Measurements from ENCODE around the gene SNAPC4. TPM values are rescaled to one million over a fixed set of nuclear protein-coding genes. Genes with fewer than 3 reads are reported as not detected.

The SNAPC4 gene, protein sequence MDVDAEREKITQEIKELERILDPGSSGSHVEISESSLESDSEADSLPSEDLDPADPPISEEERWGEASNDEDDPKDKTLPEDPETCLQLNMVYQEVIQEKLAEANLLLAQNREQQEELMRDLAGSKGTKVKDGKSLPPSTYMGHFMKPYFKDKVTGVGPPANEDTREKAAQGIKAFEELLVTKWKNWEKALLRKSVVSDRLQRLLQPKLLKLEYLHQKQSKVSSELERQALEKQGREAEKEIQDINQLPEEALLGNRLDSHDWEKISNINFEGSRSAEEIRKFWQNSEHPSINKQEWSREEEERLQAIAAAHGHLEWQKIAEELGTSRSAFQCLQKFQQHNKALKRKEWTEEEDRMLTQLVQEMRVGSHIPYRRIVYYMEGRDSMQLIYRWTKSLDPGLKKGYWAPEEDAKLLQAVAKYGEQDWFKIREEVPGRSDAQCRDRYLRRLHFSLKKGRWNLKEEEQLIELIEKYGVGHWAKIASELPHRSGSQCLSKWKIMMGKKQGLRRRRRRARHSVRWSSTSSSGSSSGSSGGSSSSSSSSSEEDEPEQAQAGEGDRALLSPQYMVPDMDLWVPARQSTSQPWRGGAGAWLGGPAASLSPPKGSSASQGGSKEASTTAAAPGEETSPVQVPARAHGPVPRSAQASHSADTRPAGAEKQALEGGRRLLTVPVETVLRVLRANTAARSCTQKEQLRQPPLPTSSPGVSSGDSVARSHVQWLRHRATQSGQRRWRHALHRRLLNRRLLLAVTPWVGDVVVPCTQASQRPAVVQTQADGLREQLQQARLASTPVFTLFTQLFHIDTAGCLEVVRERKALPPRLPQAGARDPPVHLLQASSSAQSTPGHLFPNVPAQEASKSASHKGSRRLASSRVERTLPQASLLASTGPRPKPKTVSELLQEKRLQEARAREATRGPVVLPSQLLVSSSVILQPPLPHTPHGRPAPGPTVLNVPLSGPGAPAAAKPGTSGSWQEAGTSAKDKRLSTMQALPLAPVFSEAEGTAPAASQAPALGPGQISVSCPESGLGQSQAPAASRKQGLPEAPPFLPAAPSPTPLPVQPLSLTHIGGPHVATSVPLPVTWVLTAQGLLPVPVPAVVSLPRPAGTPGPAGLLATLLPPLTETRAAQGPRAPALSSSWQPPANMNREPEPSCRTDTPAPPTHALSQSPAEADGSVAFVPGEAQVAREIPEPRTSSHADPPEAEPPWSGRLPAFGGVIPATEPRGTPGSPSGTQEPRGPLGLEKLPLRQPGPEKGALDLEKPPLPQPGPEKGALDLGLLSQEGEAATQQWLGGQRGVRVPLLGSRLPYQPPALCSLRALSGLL (N-terminal part only)
- total RNA-seq (2022; extraction: Qiagen RNA extraction) = 10.4 to 12.4 TPM (median 11.7 TPM) in 5 replicates

DNA sequence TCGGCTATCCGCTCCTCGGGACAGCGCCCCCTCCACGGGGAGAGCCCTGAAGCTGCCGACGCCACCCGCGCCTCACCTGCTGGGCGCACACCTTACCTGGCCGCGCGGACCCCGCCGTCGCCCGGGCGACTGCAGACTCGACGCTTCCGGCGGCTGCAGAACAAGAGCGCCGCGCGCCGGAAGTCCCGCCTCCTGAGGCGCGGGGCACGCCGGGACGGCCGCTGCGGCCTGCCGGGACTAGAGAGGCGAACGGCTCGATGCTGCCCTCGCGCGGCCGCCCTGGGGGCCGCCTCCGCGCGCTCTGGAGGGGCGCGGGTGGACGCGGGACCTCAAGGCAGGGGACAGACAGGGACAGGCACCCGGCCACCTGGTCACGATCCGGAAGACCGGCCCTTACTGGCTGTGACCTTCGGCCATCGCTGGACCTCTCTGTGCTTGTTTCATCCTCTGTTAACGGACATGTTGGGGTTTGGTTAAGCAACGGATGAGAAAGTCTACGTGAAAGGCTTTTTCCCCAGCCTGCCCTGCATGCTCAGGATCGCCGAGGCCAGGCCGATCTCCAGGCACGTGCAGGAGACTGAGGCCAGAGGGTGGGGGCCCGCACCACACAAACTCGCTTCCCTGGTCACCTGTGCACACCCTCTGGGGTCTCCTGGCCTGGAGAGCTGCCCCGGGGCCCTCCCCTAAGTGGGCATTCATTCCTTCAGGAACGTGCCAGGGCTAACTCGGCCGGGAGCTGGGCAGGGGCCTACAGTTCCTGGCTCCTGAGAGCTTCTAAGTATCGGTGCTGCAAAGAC is at the start of gene SNAPC4:
TSS of gene SNAPC4 (minus strand) at position 133 of the 797 bp plus-strand sequence. CDS start 1,742 bp downstream, outside the sequence.

DNA sequence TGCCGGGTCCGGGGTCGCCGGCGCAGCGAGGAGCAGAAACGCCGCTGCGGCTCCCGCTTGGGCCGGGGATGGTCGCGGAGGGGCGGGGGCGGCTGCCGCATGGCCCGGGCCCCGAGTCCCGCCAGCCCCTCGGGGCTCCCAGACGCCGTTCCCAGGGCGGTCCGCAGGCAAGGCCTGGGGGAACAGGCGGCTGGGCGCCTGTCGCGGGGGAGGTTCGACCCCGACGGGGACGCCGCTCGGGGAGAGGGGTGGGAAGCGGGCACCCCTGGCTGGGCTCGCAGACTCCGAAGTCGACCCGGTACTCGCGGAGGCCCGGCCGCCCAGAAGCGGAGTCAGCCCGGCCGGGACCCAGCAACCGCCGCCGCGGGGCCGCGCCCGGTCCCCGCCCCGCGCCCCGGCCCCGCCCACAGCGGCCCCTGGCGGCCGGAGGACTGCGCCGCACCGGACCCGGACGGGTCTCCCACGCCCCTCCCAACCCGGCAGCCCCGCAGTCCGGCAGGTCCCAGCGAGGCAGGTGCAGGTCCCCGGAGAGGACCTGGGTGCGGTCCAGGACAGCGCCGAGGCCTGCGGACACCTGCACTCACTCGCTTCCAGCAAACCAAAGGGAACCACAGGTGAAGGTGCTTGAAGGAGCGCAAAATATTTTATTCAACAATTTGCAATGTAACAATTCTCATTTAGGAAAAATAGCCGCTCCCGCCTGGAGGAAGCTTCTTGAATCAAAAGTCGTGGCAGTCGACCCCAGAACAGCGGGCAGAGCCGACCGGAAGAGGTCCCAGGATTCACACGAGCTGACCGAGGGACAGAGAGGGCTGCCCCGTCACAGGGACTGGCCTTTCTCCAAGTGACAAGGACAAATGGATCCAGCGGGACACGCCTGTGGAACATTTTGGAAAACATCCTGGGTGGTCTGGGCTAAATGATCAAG is 39.8 kb upstream of the SNAPC4 start, which contains the start of gene INPP5E:
TSS of gene INPP5E (minus strand) at position 365 of the 928 bp plus-strand sequence. CDS start 426 bp downstream, outside the sequence.

DNA sequence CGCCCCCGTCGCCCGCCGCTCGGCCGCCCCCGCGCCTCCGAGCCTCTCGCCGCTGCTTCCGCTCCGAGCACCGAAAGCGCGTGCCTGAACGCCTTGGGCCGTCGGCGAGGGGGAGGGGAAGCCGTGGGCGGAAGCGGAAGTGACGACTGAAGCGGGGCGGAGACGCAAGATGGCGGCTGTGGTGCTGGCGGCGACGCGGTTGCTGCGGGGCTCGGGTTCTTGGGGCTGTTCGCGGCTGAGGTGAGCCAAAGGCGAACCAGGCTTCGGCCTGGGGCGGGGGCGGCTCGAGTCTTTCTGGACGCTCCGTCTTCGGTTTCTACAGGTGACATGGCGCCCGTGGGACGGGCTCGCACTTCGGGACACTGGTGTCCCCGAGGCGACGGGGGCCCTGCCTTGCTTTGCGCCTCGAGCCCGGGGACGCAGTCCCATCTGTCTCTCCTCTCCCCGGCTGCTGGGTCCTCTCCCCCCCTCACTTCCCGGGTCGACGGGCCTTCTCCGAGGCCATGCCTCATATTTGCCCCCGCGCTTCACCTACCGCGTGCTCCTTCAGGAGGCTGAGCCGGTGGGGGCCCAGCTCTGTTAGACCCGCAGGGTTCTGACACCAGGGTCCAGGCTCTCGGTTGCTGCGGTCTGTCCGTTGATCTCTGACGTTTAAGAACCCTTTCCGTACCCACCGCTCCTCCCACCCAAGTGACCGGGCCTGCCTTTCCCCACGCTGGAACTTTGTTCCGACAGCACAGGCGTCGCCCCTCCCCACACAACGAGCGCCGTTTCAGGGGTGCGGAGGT is 10.7 kb upstream of the SNAPC4 start, which contains the start of the genes ENTR1 and PMPCA:
TSS of gene ENTR1 (minus strand) at position 115 of the 788 bp plus-strand sequence. CDS start 217 bp downstream, outside the sequence.
TSS of gene PMPCA (plus strand) at position 159 of the 788 bp plus-strand sequence. CDS start at position 170, 11 bp downstream.

DNA sequence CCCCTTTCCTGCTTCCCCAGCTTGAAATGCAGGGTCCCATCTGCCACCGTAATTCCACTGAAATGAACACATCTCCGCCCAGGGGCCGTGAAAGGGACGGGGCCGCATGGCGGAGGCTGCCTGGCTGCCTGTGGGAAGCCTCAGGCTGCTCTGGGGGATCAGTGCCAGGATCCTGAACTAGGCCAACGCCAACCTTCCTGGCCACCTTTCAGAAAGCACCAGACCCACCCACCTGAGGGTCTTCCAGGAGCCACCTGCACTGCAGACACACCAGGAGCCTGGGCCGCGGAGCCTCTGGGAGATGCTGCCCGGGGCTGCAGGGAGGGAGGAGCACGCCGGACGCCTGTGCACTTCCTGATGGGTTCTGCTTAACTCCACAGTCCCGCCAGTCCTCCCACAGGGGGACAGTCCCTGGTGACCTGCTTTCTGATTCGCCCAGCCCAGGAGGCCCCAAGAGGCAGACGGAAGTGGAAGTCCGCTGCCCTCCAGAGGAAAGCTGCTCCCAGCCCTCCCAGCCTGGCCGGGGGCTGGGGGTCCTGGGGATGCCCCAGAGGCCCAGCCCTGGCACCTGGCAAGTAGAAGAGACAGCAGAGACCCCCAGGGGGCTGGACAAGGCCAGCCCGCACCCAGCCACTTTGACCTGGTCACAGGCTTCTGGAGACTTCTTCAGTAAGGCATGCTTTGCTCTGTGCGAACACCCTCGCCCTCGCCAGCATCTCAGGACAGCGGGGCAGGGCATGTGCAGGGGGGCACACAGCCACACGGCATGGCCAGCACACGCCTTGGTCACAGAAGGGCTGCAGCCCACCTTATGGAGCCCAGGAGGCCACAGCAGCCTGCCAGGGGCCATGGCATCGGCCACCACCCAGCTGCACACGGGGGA is 26.4 kb downstream of the SNAPC4 start, which contains the start of gene CARD9:
TSS of gene CARD9 (minus strand) at position 370 of the 883 bp plus-strand sequence. CDS start 1,591 bp downstream, outside the sequence.

DNA sequence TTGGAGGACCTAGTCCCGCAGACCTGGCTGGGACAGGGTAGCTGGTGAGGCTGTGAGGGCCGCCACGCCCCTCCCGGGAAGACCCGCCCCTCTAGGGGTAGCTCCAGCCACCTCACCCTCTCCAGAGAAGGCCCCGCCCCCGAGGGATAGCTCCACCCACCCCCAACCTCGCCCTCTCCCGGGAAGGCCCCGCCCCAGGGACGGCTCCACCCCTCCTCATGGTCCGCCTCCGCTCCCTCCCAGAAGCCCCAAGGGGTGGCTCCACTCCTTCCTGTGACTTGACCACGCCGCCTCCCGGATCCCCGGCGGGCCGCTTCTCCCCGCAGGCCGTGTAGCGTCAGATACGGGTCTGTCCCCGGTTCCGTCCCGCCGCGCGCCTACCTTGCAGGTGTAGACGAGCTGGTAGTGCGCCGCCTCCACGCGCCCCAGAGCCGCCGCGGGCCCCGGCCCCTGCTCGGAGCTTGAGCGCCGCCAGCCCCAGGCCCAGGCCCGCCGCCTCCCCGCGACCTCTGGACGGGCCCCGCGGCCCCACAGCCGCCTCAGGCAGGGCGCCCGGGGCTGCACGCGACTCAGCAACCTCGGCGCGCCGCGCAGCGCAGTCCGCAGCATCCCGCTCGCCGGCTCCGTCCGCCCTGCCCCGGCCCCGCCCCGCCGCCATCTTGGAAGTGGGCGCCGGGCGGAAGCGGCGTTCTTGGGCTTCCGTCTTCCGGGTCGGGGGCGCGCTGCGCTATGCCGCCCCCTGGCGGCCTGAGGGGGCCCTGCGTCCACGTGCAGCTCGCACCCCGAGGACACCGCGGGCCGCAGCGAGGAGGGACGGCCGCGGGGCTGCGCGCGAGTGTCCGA is 36.6 kb downstream of the SNAPC4 start, which contains the start of gene DNLZ:
TSS of gene DNLZ (minus strand) at position 639 of the 843 bp plus-strand sequence. CDS start at position 609, 30 bp downstream.

Other genes starting within 250 kb of the SNAPC4 start
- 0.07 to 0.08 TPM (median 0.08 TPM) in 4 of 5 replicates, not detected in the other for gene LHX3, start 195.0 kb downstream of the SNAPC4 start, total RNA-seq (2022; extraction: Qiagen RNA extraction)
- gene QSOX2, start 154.4 kb downstream of the SNAPC4 start, total RNA-seq (2022; extraction: Qiagen RNA extraction) = 23.2 to 26.8 TPM (median 25.2 TPM) in 5 replicates
- 0.01 to 0.03 TPM (median 0.03 TPM) in 3 of 5 replicates, not detected in the others for gene CCDC187, start 96.1 kb downstream of the SNAPC4 start, total RNA-seq (2022; extraction: Qiagen RNA extraction)
- gene GPSM1, start 72.6 kb downstream of the SNAPC4 start, total RNA-seq (2022; extraction: Qiagen RNA extraction) = 9.6 to 16.0 TPM (median 14.4 TPM) in 5 replicates
- 22.3 to 40.6 TPM (median 37.1 TPM) in 5 replicates for gene DNLZ, start 36.4 kb downstream of the SNAPC4 start, total RNA-seq (2022; extraction: Qiagen RNA extraction)
- 0.45 to 2.1 TPM (median 1.1 TPM) in 5 replicates for gene CARD9, start 26.5 kb downstream of the SNAPC4 start, total RNA-seq (2022; extraction: Qiagen RNA extraction)
- gene ENTR1, start 10.4 kb upstream of the SNAPC4 start, total RNA-seq (2022; extraction: Qiagen RNA extraction) = 58.8 to 68.5 TPM (median 67.1 TPM) in 5 replicates
- gene PMPCA, start 10.5 kb upstream of the SNAPC4 start, total RNA-seq (2022; extraction: Qiagen RNA extraction) = 76.9 to 119 TPM (median 80.6 TPM) in 5 replicates
- gene INPP5E, start 39.7 kb upstream of the SNAPC4 start, total RNA-seq (2022; extraction: Qiagen RNA extraction) = 13.7 to 23.1 TPM (median 20.4 TPM) in 5 replicates
- 53.0 to 62.2 TPM (median 56.8 TPM) in 5 replicates for gene SEC16A, start 82.9 kb upstream of the SNAPC4 start, total RNA-seq (2022; extraction: Qiagen RNA extraction)
- 9.4 to 12.4 TPM (median 11.2 TPM) in 5 replicates for gene NOTCH1, start 145.9 kb upstream of the SNAPC4 start, total RNA-seq (2022; extraction: Qiagen RNA extraction)